ENCODE results near the gene GPR27.

The GPR27 gene

DNA sequence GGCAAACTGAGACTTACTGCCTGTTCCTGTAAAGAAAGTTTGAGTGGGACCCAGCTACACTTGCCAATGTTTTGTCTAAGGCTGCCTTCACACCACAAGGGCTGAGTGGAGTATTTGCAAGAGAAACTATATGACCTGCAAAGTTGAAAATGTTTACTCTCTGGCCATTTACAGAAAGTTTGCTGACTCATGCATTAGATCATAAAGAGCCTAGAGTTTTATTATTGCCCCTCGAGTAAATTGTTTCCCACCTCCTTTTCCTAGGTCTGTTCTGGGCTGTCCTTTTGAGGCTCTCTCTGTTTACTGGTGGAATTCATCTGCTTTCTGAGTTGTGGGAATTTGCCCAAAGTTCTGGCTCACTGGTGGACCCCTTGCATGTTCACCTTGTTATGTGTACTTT is 38.0 kb downstream of the GPR27 start:
- DNase-seq (ENCODE audit: insufficient read length) (no peak), FAIRE-seq (no peak)
- TF ChIP-seq POLR2A (IDR thresholded peaks at IDR 0.05; ENCODE audit: low read depth, low read length), result no peak
- TF ChIP-seq TAF1 (IDR thresholded peaks at IDR 0.05; ENCODE audit: borderline replicate concordance, low read depth, low read length), result no peak
- no peak for TF ChIP-seq POLR2AphosphoS5 (IDR thresholded peaks at IDR 0.05; ENCODE audit: low read depth, low read length)

GRCh38 chr3:71796290-71796689 is 42.6 kb downstream of the GPR27 start:
- FAIRE-seq, result no peak
- TF ChIP-seq TAF1 (IDR thresholded peaks at IDR 0.05; ENCODE audit: borderline replicate concordance, low read depth, low read length), result no peak
- TF ChIP-seq POLR2A (IDR thresholded peaks at IDR 0.05; ENCODE audit: low read depth, low read length), result no peak
- no peak for TF ChIP-seq POLR2AphosphoS5 (IDR thresholded peaks at IDR 0.05; ENCODE audit: low read depth, low read length)

GRCh38 chr3:71797455-71797854 is 43.8 kb downstream of the GPR27 start:
- DNase-seq (ENCODE audit: insufficient read length), result no peak
- FAIRE-seq, result no peak
- TF ChIP-seq TAF1 (IDR thresholded peaks at IDR 0.05; ENCODE audit: borderline replicate concordance, low read depth, low read length) (no peak), POLR2AphosphoS5 (IDR thresholded peaks at IDR 0.05; ENCODE audit: low read depth, low read length) (no peak), POLR2A (IDR thresholded peaks at IDR 0.05; ENCODE audit: low read depth, low read length) (no peak)

More at GRCh38 chr3:71796290-71796689, 42.6 kb downstream of the GPR27 start:
- no peak for DNase-seq (ENCODE audit: insufficient read length)

DNA sequence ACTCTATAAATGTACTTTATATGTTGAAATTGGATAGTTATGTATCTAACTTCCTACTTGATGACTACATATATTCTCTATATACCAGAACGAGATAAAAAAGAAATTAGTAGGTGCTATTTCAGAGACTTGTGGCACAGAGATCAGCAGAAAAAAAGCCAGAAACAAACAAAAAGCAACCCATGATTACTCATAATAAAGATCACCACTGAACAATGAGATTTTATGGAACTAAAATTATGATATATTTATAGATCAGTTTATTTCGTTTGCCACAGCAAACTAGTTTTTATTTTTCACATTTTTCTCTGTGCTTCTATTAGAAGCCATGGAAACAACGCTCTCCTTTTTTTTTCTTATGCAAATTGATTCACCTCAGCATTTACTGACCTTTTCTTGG is 46.4 kb downstream of the GPR27 start:
- DNase-seq (ENCODE audit: insufficient read length) (no peak), FAIRE-seq (no peak)
- TF ChIP-seq TAF1 (IDR thresholded peaks at IDR 0.05; ENCODE audit: borderline replicate concordance, low read depth, low read length) (no peak), POLR2AphosphoS5 (IDR thresholded peaks at IDR 0.05; ENCODE audit: low read depth, low read length) (no peak), POLR2A (IDR thresholded peaks at IDR 0.05; ENCODE audit: low read depth, low read length) (no peak)

DNA sequence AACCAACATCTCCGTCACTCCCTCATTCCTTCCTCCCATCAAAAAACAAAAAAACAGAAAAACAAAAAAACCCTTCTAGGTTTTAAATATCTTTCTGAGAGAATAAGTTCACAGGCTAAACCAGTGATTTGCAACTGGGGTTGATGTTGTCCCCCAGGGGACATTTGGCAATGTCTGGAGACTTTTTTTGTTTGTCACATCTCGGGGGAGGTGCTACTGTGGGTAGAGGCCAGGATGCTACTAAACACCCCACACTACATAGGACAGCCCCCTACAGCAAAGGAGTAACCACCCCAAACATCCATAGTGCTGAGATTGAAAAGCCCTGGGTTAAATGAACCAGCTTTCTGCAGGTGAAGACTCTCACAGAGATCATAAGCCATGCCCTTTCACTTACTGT is 48.3 kb downstream of the GPR27 start:
- FAIRE-seq (no peak), DNase-seq (ENCODE audit: insufficient read length) (no peak)
- TF ChIP-seq POLR2A (IDR thresholded peaks at IDR 0.05; ENCODE audit: low read depth, low read length), result no peak

DNA sequence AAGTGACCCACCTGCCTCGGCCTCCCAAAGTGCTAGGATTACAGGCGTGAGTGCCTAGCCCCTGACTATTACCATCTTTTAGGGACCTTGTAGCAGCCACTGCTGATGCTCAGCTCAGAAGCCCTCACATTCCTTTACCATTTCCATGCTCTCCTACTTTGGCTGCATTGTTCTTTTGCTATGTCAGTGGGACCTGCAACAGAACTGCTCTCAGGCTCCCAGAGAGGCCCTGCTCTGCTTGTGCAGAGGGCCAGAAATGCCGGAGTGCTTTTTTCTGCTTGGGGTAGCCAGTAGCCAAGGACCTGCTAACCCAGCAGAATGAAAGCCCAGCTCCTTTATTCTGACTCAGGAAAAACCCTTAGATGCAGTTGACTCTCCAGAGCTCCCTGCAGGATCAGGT is 49.6 kb downstream of the GPR27 start:
- TF ChIP-seq TAF1 (IDR thresholded peaks at IDR 0.05; ENCODE audit: borderline replicate concordance, low read depth, low read length) (no peak), POLR2A (IDR thresholded peaks at IDR 0.05; ENCODE audit: low read depth, low read length) (no peak), POLR2AphosphoS5 (IDR thresholded peaks at IDR 0.05; ENCODE audit: low read depth, low read length) (no peak)
- FAIRE-seq (no peak), DNase-seq (ENCODE audit: insufficient read length) (no peak)

GRCh38 chr3:71805199-71805598 is 51.5 kb downstream of the GPR27 start:
- no peak for TF ChIP-seq TAF1 (IDR thresholded peaks at IDR 0.05; ENCODE audit: borderline replicate concordance, low read depth, low read length)
- TF ChIP-seq POLR2AphosphoS5 (IDR thresholded peaks at IDR 0.05; ENCODE audit: low read depth, low read length), result no peak
- no peak for TF ChIP-seq POLR2A (IDR thresholded peaks at IDR 0.05; ENCODE audit: low read depth, low read length)
- FAIRE-seq (no peak), DNase-seq (ENCODE audit: insufficient read length) (no peak)

DNA sequence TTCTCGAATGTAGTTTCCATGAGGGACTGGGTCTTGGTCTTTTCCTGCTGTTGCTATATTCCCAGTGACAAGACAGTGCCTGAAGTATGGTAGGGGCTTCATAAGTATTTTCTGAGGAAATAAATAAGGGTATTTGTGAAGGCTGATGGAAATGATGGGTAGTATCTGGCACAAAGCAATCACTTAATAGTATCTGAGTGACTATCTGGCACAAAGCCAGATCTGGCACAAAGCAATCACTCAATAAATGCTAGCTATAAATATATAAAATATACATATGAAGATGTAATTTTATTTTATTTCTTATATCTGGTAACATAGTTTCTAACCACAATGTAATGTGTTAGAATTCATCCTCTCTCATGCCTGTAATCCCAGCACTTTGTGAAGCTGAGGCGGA is 52.0 kb downstream of the GPR27 start:
- FAIRE-seq (no peak), DNase-seq (ENCODE audit: insufficient read length) (no peak)
- no peak for TF ChIP-seq POLR2A (IDR thresholded peaks at IDR 0.05; ENCODE audit: low read depth, low read length)
- no peak for TF ChIP-seq TAF1 (IDR thresholded peaks at IDR 0.05; ENCODE audit: borderline replicate concordance, low read depth, low read length)
- TF ChIP-seq POLR2AphosphoS5 (IDR thresholded peaks at IDR 0.05; ENCODE audit: low read depth, low read length), result no peak
